ENCODE results near the gene MPZL1. TPM values are rescaled to one million over a fixed set of nuclear protein-coding genes. Genes with fewer than 3 reads are reported as not detected.

The MPZL1 gene
- total and polyA plus RNA-seq, 2 of the 8 experiments (the other 6 are each of a cell fraction or from before 2014, with no cell fraction given) = 37.8 to 120 TPM

DNA sequence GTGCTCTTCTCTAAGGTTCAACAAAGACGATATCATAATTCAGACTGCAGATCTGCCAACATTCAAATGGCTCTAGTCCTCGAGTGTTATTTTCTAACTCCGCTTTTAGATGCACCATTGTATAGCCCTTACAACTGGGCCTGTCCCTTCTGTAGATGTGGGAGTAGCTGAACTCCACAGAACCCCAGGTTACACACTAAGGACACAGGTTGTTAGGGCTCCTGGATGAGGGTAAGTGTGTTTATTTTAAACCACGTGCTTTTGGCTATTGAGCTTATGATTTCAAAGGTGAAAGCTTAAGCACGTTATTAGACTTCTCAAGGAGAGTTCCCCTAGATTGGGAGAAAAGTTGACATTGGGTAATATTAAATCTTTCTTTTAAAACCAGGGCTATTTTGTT, 64.7 kb downstream of the MPZL1 start:
- Histone ChIP-seq H3K79me2 (ENCODE audit: control insufficient read depth in 1 of 2, insufficient read depth in 2 of 2, low read length in 2 of 2) (no peaks in the 10 kb centered on the region), H2BK120ac (replicated peaks; ENCODE audit: low read depth, low read length) (no peak overlapping the region), H3K4me1 (replicated peaks in 1 of 4; ENCODE audit: control insufficient read depth in 3 of 4, insufficient read depth in 4 of 4, low read length in 3 of 4) (no peaks in the 10 kb centered on the region), H3K27me3 (replicated peaks in 1 of 4; ENCODE audit: control insufficient read depth in 3 of 4, extremely low read depth in 1 of 4, insufficient read depth in 3 of 4, low read length in 3 of 4) (no peaks in the 10 kb centered on the region), H2AFZ (ENCODE audit: low read length) (no peak overlapping the region), H2BK20ac (ENCODE audit: low read length) (no peak overlapping the region), H3K18ac (ENCODE audit: extremely low read depth, low read length) (no peak overlapping the region), H3K4me3 (ENCODE audit: extremely low read depth in 1 of 4, insufficient read depth in 2 of 4, low read depth in 3 of 4, low read length in 4 of 4) (no peak overlapping the region), H2BK5ac (ENCODE audit: low read depth, low read length) (no peak overlapping the region), H2AK5ac (ENCODE audit: low read depth, low read length) (no peak overlapping the region), H3K9me3 (ENCODE audit: insufficient read depth in 2 of 2, low read depth in 1 of 2, low read length in 1 of 2) (no peaks in the 10 kb centered on the region), H3K56ac (replicated peaks; ENCODE audit: insufficient read length, low read depth, low read length) (no peak overlapping the region), H3K14ac (ENCODE audit: insufficient read length) (no peak overlapping the region), H4K20me1 (replicated peaks in 1 of 2; ENCODE audit: control insufficient read depth in 1 of 2, insufficient read depth in 2 of 2, low read length in 2 of 2) (peaks cover 0 to 2% of the 10 kb centered on the region in 2 experiments), H4K5ac (ENCODE audit: insufficient read length, low read depth, low read length) (no peak overlapping the region), H2BK15ac (ENCODE audit: low read length) (no peak overlapping the region), H3K4me2 (ENCODE audit: insufficient read depth in 1 of 2, low read depth in 2 of 2, low read length in 2 of 2) (no peak overlapping the region), H2BK12ac (ENCODE audit: low read depth, low read length) (no peak overlapping the region), H4K8ac (ENCODE audit: extremely low read depth, insufficient read depth, low read length) (no peak overlapping the region), H3K23me2 (ENCODE audit: low read depth, low read length) (no peaks in the 10 kb centered on the region), H3K27ac (ENCODE audit: low read depth, low read length) (no peak overlapping the region), H3K79me1 (ENCODE audit: low read depth, low read length) (no peaks in the 10 kb centered on the region; the same call in 1 of the 2 replicates), H3K36me3 (ENCODE audit: control insufficient read depth in 2 of 4, insufficient read depth in 4 of 4, low read length in 3 of 4) (peaks cover 0 to 25% (median 13%) of the 10 kb centered on the region in 4 experiments; a peak in 6 of 8 replicates), H3K9ac (replicated peaks in 1 of 4; ENCODE audit: extremely low read depth in 1 of 4, low read depth in 3 of 4, low read length in 3 of 4) (no peak overlapping the region), H4K91ac (replicated peaks; ENCODE audit: insufficient read length, low read length) (no peak overlapping the region), H3K23ac (ENCODE audit: insufficient read length) (no peak overlapping the region), H3K4ac (replicated peaks; ENCODE audit: insufficient read length, low read depth, low read length) (no peak overlapping the region)
- POLR2A ChIA-PET (ENCODE audit: partially characterized antibody) = no interaction called here
- no peak for FAIRE-seq
- CTCF ChIA-PET (ENCODE audit: partially characterized antibody) = no interaction called here
- WGBS, 2 experiments (ENCODE audit: extremely low coverage in 1 of 2, insufficient coverage in 1 of 2, insufficient read length in 1 of 2, insufficient replicate concordance in 2 of 2, low coverage in 1 of 2, low lambda C conversion rate in 2 of 2, missing lambda C conversion rate in 1 of 2) = 83% methylated on average over 5 of the region's 5 CpGs; no CpG with 5 or more reads in 1 of the 2 experiments
- DNase-seq (ENCODE audit: low read depth in 1 of 2, low spot score in 2 of 2) = no peak
- no peak for TF ChIP-seq SIX5 (IDR thresholded peaks at IDR 0.05; ENCODE audit: low read depth, low read length)
- TF ChIP-seq NRF1 (IDR thresholded peaks at IDR 0.05; ENCODE audit: low read depth, low read length) = no peak
- TF ChIP-seq, protein P1, sequence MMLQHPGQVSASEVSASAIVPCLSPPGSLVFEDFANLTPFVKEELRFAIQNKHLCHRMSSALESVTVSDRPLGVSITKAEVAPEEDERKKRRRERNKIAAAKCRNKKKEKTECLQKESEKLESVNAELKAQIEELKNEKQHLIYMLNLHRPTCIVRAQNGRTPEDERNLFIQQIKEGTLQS (IDR thresholded peaks at IDR 0.05; ENCODE audit: insufficient read depth, low read depth, low read length) = no peak
- no peak for TF ChIP-seq RBBP5 (IDR thresholded peaks at IDR 0.05; ENCODE audit: borderline replicate concordance, low read depth, low read length)
- TF ChIP-seq JUND (IDR thresholded peaks at IDR 0.05; ENCODE audit: low read length) = no peak
- no peak for TF ChIP-seq CBX5 (IDR thresholded peaks at IDR 0.05; ENCODE audit: low read depth, low read length)
- TF ChIP-seq MAFK (IDR thresholded peaks at IDR 0.05; ENCODE audit: low read depth, low read length) = no peak
- no peak for TF ChIP-seq GABPA (IDR thresholded peaks at IDR 0.05; ENCODE audit: borderline replicate concordance, insufficient read depth, low read length)
- no peak for TF ChIP-seq KDM4A (IDR thresholded peaks at IDR 0.05; ENCODE audit: low read depth, low read length, severe bottlenecking)
- no peak for TF ChIP-seq HDAC6 (IDR thresholded peaks at IDR 0.05; ENCODE audit: low read depth, low read length)
- no peak for TF ChIP-seq SRF (IDR thresholded peaks at IDR 0.05; ENCODE audit: low read depth, low read length)
- TF ChIP-seq HDAC2 (IDR thresholded peaks at IDR 0.05; ENCODE audit: borderline replicate concordance in 1 of 2, low read depth in 2 of 2, low read length in 2 of 2) = no peak
- TF ChIP-seq ASH2L (IDR thresholded peaks at IDR 0.05; ENCODE audit: low read length) = no peak
